Upper lobe of right lung (tissue), 1 donor: ENCODE results near the gene EIF4G3. TPM values are rescaled to one million over a fixed set of nuclear protein-coding genes. Genes with fewer than 3 reads are reported as not detected.

Experiments used
- ATAC-seq: fragments of 200-7000 bp; cut with Tn5 transposase; one replicate; pipeline ENCODE4 v1.9.1; 2020; ENCODE audit warnings: mild to moderate bottlenecking, moderate library complexity
- DNase-seq: peaks from one replicate; pipeline ENCODE4 v3.0.0-alpha.2; 2020
- H3K27ac ChIP-seq: fragments of 200-600 bp; one replicate; pipeline ENCODE4 v1.8.0; 2022
- H3K27me3 ChIP-seq: fragments of 200-600 bp; one replicate; pipeline ENCODE4 v1.8.0; 2022; ENCODE audit warnings: mild to moderate bottlenecking
- H3K36me3 ChIP-seq: fragments of 200-600 bp; one replicate; pipeline ENCODE4 v1.8.0; 2022
- H3K4me1 ChIP-seq: fragments of 200-600 bp; one replicate; pipeline ENCODE4 v1.8.0; 2022
- H3K4me3 ChIP-seq: fragments of 200-600 bp; one replicate; pipeline ENCODE4 v1.8.0; 2022; ENCODE audit warnings: mild to moderate bottlenecking
- H3K9me3 ChIP-seq: fragments of 200-600 bp; one replicate; pipeline ENCODE4 v1.8.0; 2022
- intact Hi-C: fragments of 100-400 bp; cut with DNase I; formaldehyde crosslinking; loops from one replicate; pipeline ENCODE4 v1.11.0; 2022
- total RNA-seq: library from RNA; stranded (reverse); fragmentation: NEBNext Ultra II Directional; extraction: Animal tissue kit (Norgen Biotek cat#: 25700); gene quantifications from one replicate; pipeline ENCODE4 v1.2.1, GENCODE V29; 2021
- TF ChIP-seq, protein P1 (sequence below): fragments of 200-600 bp; IDR thresholded peaks from one replicate; pipeline ENCODE4 v1.8.0; 2022; ENCODE audit warnings: antibody characterized with exemption
- donor health status: DM: no; HTN: yes; CAD: no; lungs with severe emphysema.

EIF4G3 gene
- total RNA-seq, 1 donor from 2014 or later: 44.5 TPM

DNA sequence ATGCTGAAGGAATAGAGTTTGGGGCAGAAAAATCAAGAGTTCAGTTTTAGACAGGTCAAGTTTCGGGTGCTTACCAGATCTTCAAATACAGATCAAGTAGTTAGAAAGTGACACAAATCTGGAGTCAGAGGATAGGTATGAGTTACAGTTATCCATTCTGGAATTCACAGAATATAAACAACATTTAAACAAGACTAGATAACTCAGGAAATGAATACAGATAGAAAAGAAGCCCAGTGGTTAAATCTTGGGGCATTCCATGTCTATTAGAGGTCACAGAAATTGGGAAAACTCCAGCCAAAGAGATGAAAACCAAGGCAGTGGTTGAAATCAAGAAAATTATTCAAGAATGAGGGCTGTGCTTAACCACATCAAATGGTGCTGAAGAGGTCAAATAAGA lies 202.6 kb downstream of the EIF4G3 start:
- H3K27ac ChIP-seq: no peak overlapping the region
- H3K27me3 ChIP-seq: no peaks in the 10 kb centered on the region
- H3K4me1 ChIP-seq: peaks cover 4% of the 10 kb centered on the region
- no peak overlapping the region for H3K4me3 ChIP-seq
- intact Hi-C loops: no loop called here
- TF ChIP-seq, protein P1, sequence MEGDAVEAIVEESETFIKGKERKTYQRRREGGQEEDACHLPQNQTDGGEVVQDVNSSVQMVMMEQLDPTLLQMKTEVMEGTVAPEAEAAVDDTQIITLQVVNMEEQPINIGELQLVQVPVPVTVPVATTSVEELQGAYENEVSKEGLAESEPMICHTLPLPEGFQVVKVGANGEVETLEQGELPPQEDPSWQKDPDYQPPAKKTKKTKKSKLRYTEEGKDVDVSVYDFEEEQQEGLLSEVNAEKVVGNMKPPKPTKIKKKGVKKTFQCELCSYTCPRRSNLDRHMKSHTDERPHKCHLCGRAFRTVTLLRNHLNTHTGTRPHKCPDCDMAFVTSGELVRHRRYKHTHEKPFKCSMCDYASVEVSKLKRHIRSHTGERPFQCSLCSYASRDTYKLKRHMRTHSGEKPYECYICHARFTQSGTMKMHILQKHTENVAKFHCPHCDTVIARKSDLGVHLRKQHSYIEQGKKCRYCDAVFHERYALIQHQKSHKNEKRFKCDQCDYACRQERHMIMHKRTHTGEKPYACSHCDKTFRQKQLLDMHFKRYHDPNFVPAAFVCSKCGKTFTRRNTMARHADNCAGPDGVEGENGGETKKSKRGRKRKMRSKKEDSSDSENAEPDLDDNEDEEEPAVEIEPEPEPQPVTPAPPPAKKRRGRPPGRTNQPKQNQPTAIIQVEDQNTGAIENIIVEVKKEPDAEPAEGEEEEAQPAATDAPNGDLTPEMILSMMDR: no peak
- DNase-seq: no peak
- H3K36me3 ChIP-seq: peaks cover 24% of the 10 kb centered on the region
- no peaks in the 10 kb centered on the region for H3K9me3 ChIP-seq
- ATAC-seq: no peak

DNA sequence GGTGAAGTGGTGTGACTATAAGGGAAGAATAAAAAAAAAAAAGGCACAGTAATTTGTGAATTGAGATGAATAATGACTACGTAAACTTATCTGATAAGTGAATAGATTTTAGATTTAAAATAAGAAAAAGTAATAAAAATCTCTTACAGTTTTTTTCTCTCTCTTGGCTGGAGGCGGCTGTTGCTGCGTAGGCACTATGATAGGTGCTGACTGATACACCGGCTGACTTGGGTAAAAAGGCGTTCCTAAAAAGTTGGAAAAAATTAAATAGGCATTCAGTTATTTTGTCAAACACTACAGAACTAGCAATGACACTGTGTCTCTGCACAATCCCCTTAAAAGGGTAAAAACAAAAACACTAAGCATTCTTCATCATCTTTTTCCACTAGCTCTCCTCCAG lies 203.8 kb downstream of the EIF4G3 start:
- DNase-seq (no peak), ATAC-seq (no peak)
- H3K27me3 ChIP-seq: no peaks in the 10 kb centered on the region
- TF ChIP-seq, protein P1: no peak
- no peaks in the 10 kb centered on the region for H3K9me3 ChIP-seq
- peaks cover 35% of the 10 kb centered on the region for H3K36me3 ChIP-seq
- H3K4me1 ChIP-seq: peaks cover 4% of the 10 kb centered on the region
- intact Hi-C loops: no loop called here
- H3K27ac ChIP-seq: no peak overlapping the region
- H3K4me3 ChIP-seq: no peak overlapping the region

DNA sequence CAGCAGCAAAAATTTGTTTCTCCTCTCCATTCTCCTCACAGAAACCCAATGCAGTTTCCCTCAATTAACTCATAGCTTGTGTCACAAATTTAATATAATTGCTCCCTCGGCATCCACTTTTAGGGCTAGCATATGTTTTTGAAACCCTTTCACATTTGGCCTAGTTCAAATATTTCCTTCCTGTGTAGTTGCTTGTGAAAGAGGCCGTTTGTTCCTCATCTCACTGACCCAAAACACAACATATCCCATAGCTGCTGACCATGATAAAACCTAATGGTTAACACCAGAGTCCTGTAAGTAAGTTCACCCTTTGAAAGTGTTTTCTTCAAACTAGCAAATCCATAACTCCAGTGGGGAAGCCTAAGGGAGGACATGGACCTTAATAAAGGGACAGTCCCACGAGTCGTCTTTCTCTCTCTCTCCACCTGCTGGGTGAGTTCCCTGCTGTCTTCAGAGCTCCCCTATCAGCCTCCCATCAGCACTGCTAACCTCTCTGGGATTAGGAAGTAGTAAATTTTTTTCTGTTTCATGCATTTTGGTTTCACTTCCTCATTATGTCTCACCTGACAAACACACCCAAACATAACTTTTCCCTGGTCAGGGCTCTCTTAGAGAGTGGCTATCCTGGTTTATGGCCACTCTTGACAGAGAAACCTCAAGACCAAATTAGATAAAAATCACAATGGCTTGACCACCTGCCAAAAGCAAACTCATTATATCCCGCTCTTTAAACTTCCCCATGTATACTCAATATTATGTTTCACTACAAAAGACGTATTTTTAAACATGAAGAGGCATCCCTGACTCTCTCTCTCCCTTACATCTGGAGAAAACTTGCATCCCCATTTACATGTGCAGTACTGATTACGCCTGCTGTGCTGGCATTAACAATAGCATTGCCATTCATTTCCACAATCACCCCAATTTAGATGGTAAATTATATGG lies 211.9 kb downstream of the EIF4G3 start:
- Histone ChIP-seq H3K27me3 (no peaks in the 10 kb centered on the region), H3K4me1 (peaks cover 7% of the 10 kb centered on the region), H3K27ac (no peak overlapping the region), H3K9me3 (no peaks in the 10 kb centered on the region), H3K4me3 (no peak overlapping the region), H3K36me3 (peaks cover 15% of the 10 kb centered on the region)
- no peak for DNase-seq
- peak; percentile 83 for ATAC-seq
- intact Hi-C loops: no loop called here
- TF ChIP-seq, protein P1: no peak

DNA sequence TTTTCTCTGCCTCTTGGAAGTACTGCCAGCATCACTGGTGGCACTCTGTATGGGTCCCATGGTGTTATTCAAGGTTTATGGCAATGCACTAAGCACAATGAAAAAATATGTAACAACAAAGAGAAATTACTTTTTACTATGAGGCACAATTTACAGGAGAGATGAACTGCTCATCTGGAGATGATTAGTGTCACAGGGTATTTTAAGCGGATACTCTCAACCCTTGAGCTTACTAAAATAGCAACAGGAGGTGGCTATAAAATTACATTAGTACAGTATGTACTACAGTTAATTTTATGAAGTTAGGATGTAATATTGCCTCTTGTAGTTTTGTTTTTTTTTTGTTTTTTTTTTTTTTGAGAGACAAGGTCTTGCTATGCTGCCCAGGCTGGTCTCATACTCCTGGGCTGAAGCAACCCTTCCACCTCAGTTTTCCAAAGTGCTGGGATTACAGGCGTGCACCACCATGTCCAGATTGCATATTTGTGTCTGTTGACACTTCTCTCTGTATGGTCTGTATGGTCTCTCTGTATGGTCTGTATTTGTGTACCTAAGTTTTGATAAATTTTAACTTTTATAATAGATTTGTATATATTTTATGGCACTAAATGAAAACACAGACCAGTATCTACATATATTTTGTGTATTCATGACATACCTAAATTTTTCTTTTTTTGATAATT lies 214.0 kb downstream of the EIF4G3 start:
- intact Hi-C loops: no loop called here
- Histone ChIP-seq H3K4me1 (peaks cover 7% of the 10 kb centered on the region), H3K27me3 (no peaks in the 10 kb centered on the region), H3K36me3 (no peaks in the 10 kb centered on the region), H3K9me3 (no peaks in the 10 kb centered on the region), H3K27ac (no peak overlapping the region), H3K4me3 (no peak overlapping the region)
- no peak for DNase-seq
- TF ChIP-seq, protein P1: no peak
- ATAC-seq: no peak

DNA sequence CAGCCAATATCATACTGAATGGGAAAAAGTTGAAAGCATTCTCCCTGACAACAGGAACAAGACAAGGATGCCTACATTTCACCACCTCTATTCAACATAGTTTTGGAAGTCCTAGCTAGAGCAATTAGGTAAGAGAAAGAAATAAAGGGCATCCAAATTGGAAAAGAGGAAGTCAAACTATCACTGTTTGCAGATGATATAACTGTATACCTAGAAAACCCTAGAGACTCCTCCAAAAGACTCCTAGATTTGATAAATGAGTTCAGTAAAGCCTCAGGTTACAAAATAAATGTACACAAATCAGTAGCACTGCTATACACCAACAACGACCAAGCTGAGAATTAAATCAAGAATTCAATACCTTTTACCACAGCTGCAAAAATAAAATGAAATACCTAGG lies 218.3 kb downstream of the EIF4G3 start:
- no peak for DNase-seq
- Histone ChIP-seq H3K36me3 (no peaks in the 10 kb centered on the region), H3K27me3 (no peaks in the 10 kb centered on the region), H3K27ac (no peak overlapping the region), H3K9me3 (no peaks in the 10 kb centered on the region), H3K4me3 (no peak overlapping the region), H3K4me1 (no peaks in the 10 kb centered on the region)
- TF ChIP-seq, protein P1: no peak
- intact Hi-C loops: no loop called here
- no peak for ATAC-seq
